ENCODE results near the gene JAM2. TPM values are rescaled to one million over a fixed set of nuclear protein-coding genes. Genes with fewer than 3 reads are reported as not detected.

Gene JAM2
- total and polyA plus RNA-seq, 10 donors, result 0.80 to 2.9 (median 1.8) TPM

DNA sequence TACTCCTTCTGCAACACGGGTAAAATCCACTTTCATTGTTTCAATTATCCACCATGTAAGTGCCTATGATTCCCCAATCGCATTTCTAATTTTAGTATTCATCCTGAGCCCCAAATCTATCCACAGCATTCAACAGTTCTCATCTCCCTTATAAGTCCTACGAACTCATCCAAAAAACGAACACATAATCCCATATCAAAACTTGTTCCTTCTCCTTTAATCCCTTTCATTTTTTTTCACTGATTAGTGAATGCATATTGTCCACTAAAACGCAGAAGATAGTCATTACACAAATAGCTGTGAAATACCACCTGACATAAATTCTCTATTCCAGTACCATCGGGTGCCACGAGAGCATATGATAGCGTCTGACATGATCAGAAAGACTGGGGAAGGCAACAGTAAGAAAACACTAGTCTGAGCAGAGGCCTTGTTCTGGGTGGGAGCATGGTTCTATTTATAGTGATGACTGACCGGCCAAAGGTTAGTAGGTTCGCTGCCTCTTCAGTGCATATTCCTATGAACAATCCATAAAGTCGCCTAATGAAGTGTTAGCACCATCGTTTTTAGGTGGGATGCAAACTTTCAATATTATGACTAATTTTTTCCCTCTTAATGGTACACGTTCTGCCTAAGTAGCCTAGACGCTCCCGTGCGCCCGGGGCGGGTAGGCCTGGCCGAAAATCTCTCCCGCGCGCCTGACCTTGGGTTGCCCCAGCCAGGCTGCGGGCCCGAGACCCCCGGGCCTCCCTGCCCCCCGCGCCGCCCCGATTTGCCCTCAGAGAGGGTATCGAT is 95.0 kb downstream of the JAM2 start:
- Histone ChIP-seq H3K27ac (peak overlapping the region; percentile 86 to 99 (median 99)), H3K4me1 (peaks cover 26 to 80% (median 53%) of the 10 kb centered on the region in 6 donors), H3K4me3 (peak overlapping the region; percentile 79 to 94 (median 89)), H3K36me3 (peaks cover 0 to 18% (median 9%) of the 10 kb centered on the region in 6 donors), H3K27me3 (replicated peaks in 1 of 7) (no peaks in the 10 kb centered on the region), H3K9me3 (no peaks in the 10 kb centered on the region)
- intact Hi-C loops (cut with DNase I; ENCODE audit: low total_unique reads), result no loop called here
- 5 to 10% (median 6%) methylated on average over 21 to 30 of the region's 30 CpGs for whole genome bisulfite sequencing, 5 donors
- DNase-seq, result peak; percentile 94
- TF ChIP-seq POLR2A (IDR thresholded peaks at IDR 0.05), result no peak
- TF ChIP-seq CTCF (IDR thresholded peaks at IDR 0.05 in 8 of 11, conservative IDR thresholded peaks at IDR 0.05 in 3 of 11), result peak in 1 of 11 experiments; percentile 8

DNA sequence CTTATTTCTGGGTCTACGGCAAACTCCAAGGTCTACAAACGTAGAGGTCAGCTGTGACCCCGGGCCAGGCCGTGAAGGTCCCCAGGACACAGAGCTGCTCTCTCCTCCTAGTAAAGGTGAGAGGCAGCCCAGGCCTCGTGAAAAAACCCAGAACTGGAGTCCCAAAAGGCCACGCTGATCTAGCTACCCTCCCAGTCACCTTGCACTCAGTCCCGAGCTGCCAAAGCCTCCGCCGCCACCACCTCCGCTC is 95.5 kb downstream of the JAM2 start:
- Histone ChIP-seq H3K9me3 (no peaks in the 10 kb centered on the region), H3K4me1 (peaks cover 26 to 84% (median 57%) of the 10 kb centered on the region in 6 donors), H3K4me3 (peak overlapping the region; percentile 79 to 94 (median 89)), H3K27me3 (replicated peaks in 1 of 7) (no peaks in the 10 kb centered on the region), H3K27ac (peak overlapping the region; percentile 86 to 99 (median 99)), H3K36me3 (peaks cover 0 to 13% (median 8%) of the 10 kb centered on the region in 6 donors)
- no peak for DNase-seq
- no peak for TF ChIP-seq POLR2AphosphoS5 (IDR thresholded peaks at IDR 0.05)
- peak in 2 of 3 donors; percentile 10 to 53 for TF ChIP-seq POLR2A (IDR thresholded peaks at IDR 0.05)
- WGBS, 5 donors, result 0 to 1% (median 1%) methylated on average over 7 to 10 of the region's 10 CpGs
- intact Hi-C loops (cut with DNase I; ENCODE audit: low total_unique reads), result no loop called here

DNA sequence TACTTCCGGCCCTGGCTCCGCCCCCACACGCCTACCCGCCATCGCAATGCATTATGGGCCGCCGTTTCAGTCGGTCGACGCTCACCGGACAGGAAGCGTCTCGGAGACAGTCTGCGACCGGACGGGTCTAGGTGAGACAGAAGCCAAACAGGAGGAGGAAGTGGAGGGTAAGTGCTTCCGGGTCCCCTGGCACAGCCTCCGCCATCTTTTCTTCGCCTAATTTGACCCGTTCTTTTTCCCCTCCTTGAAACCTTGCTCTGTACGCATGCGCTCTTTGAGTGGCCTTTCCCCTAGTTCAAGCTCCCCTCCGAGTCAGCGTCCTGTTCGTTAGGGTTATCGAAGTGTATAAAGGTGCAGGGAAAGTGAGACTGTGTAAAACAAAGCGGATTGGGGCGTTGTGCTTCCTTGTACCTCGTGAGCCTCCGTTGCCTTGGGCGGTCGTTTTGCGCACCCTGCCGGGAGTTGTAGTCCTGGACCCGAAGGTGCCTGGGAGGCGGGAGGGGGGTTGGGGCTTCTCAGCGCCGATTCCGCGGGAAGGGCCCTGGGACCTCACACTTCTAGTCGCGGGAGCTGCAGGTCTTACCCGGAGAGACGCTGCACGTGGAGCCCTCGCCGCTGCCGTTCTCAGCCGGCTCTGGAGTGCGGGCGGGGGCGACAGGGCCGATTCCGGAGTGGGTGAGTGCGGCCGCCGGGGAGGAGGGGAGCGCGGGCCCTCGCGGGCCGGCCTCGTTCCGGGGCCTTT is 96.0 kb downstream of the JAM2 start, which contains the start of the genes ATP5PF and GABPA:
ATP5PF (minus strand) TSS at position 1 of the 742 bp plus-strand sequence. CDS start 5,110 bp downstream, outside the sequence.
GABPA (plus strand) TSS at position 69 of the 742 bp plus-strand sequence. CDS start 6,627 bp downstream, outside the sequence.
- Histone ChIP-seq H3K27me3 (replicated peaks in 1 of 7) (no peaks in the 10 kb centered on the region), H3K4me1 (peaks cover 26 to 84% (median 60%) of the 10 kb centered on the region in 6 donors), H3K27ac (peak within 1 kb of the TSS; percentile 86 to 99 (median 99)), H3K4me3 (peak within 1 kb of the TSS; percentile 79 to 94 (median 89)), H3K9me3 (no peaks in the 10 kb centered on the region), H3K36me3 (peaks cover 0 to 10% (median 5%) of the 10 kb centered on the region in 6 donors)
- WGBS, 5 donors, result 0 to 1% (median 0%) methylated on average over 40 to 64 of the region's 64 CpGs
- intact Hi-C loops (cut with DNase I; ENCODE audit: low total_unique reads), result no loop called here
- peak; percentile 99 for DNase-seq
- TF ChIP-seq POLR2AphosphoS5 (IDR thresholded peaks at IDR 0.05) (peak; percentile 93 to 96 (median 95)), CTCF (IDR thresholded peaks at IDR 0.05 in 8 of 11, conservative IDR thresholded peaks at IDR 0.05 in 3 of 11) (peak in 6 of 11 experiments; percentile 9 to 39 (median 16)), POLR2A (IDR thresholded peaks at IDR 0.05) (peak in 2 of 3 donors; percentile 9 to 50)

DNA sequence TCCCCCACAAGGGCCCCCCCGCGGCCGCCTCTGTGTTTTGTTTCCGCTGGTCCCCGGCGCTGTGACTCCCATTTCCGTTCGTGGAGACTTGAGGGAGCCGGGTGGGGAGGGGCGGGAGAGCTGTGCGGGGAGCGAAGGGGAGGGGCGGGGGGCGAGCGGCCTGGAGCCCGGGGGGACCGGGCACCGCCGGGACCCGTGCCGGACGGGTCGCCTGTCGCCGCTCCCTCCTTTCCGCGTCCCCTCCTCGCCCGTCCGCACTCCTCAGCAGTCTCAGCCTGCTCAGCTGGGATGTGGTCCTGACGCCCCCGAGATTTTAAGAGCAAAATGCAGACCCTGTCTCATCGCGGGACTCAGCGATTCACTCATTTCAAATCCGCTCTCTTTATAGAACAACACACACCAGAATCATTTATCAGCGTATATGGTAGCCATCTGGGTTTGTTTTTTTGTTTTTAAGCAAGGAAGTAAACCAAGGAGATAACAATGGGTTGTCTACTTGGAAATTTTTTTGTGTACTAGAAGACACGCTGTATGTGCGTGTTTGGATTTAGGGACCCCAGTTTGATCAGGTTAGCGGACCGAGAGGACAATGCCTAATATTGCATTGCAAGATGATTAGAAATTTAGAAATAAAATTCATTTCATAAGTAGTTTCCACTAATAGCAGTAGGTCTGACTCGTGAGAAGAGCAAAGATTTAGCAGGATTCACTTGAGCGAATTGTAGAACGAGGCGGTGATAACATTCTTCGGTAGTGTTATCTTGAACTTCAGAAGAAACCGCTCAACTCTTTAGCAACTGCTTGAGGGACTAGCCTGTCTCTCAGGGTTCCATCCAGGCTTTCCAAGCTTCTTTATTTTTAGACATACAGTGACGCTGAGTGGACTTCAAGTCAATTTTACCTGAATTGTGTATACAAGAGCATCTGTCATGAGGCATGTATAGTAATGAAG is 96.9 kb downstream of the JAM2 start:
- H3K9me3 ChIP-seq, result no peaks in the 10 kb centered on the region
- peak overlapping the region; percentile 79 to 94 (median 89) for H3K4me3 ChIP-seq
- peak overlapping the region; percentile 86 to 99 (median 99) for H3K27ac ChIP-seq
- TF ChIP-seq POLR2A (IDR thresholded peaks at IDR 0.05) (no peak), CTCF (IDR thresholded peaks at IDR 0.05 in 8 of 11, conservative IDR thresholded peaks at IDR 0.05 in 3 of 11) (no peak), POLR2AphosphoS5 (IDR thresholded peaks at IDR 0.05) (no peak)
- peaks cover 26 to 87% (median 61%) of the 10 kb centered on the region in 6 donors for H3K4me1 ChIP-seq
- WGBS, 5 donors, result 0 to 3% (median 1%) methylated on average over 33 to 48 of the region's 48 CpGs
- intact Hi-C loops (cut with DNase I; ENCODE audit: low total_unique reads), result no loop called here
- peaks cover 0 to 5% (median under 1%) of the 10 kb centered on the region in 6 donors for H3K36me3 ChIP-seq
- DNase-seq, result no peak
- H3K27me3 ChIP-seq (replicated peaks in 1 of 7), result no peaks in the 10 kb centered on the region

All from spleen (tissue), 11 donors.